Thyroid gland (tissue), 4 donors: ENCODE measurements around the gene GFOD2. TPM values are rescaled to one million over a fixed set of nuclear protein-coding genes. Genes with fewer than 3 reads are reported as not detected.

Experiments
- DNase-seq, 2 donors: peaks; one replicate each; pipeline ENCODE4 v3.0.0-alpha.2; 2019
- H3K27ac ChIP-seq, 3 donors: fragments of 200-600 bp; sonication (generic); 1 replicate in 2 of 3; 2 replicates in 1 of 3; pipeline ENCODE4 v1.5.1; 2016 to 2019; ENCODE audit warnings: mild to moderate bottlenecking in 1 of 3, moderate library complexity in 1 of 3
- H3K27me3 ChIP-seq: fragments of 200-600 bp; sonication (generic); one replicate; pipeline ENCODE4 v1.5.1; 2019
- H3K36me3 ChIP-seq, 2 donors: fragments of 200-600 bp; sonication (generic); one replicate each; pipeline ENCODE4 v1.5.1; 2016 to 2019
- H3K4me1 ChIP-seq, 2 donors: fragments of 200-600 bp; sonication (generic); one replicate each; pipeline ENCODE4 v1.5.1; 2017 to 2019
- H3K4me3 ChIP-seq, 3 donors: fragments of 200-600 bp; sonication (generic); replicated peaks in 1 of 3; 1 replicate in 2 of 3; 2 replicates in 1 of 3; pipeline ENCODE4 v1.5.1; 2016; ENCODE audit warnings: mild to moderate bottlenecking in 1 of 3
- H3K9me3 ChIP-seq: fragments of 200-600 bp; sonication (generic); one replicate; pipeline ENCODE4 v1.5.1; 2017
- POLR2A ChIP-seq, 2 donors: fragments of 450-650 bp; IDR thresholded peaks; one replicate each; pipeline ENCODE4 v1.6.1; 2017; ENCODE audit warnings: antibody characterized with exemption in 2 of 2, mild to moderate bottlenecking in 2 of 2, moderate library complexity in 1 of 2
- WGBS, 2 donors: methylation state at CpG; one replicate each; pipeline ENCODE4 v1.1.5; 2017; 5-methylcytosine and 5-hydroxymethylcytosine counted together
- intact Hi-C: fragments of 100-400 bp; cut with DNase I; formaldehyde crosslinking; loops from one replicate; pipeline ENCODE4 v1.15.1; 2023
- total RNA-seq, 4 donors: library from RNA; depleted of rRNA; stranded (reverse); fragments of >200 nt; gene quantifications; one replicate each; pipeline ENCODE4 v1.2.3, GENCODE V29; 2016
- TF ChIP-seq, protein P1 (sequence below), 6 experiments: fragments of 200-600 bp in 3 of 6; fragments of 450-650 bp in 3 of 6; sonication (generic) in 3 of 6; IDR thresholded peaks; one replicate each; pipeline ENCODE4 v1.5.1; 2016 to 2019; ENCODE audit warnings: antibody characterized with exemption in 6 of 6, mild to moderate bottlenecking in 2 of 6, inconsistent platforms in 1 of 6, moderate library complexity in 1 of 6

GFOD2 gene
- total RNA-seq, 4 donors from 2014 or later = 10.9 to 27.5 (median 23.7) TPM

- Histone ChIP-seq H3K4me1 (peaks cover 42 to 63% of the 10 kb centered on the region in 2 donors), H3K27ac (peak overlapping the region in 2 of 3 donors; percentile 77 to 79), H3K9me3 (no peaks in the 10 kb centered on the region), H3K4me3 (no peak overlapping the region), H3K27me3 (no peaks in the 10 kb centered on the region), H3K36me3 (no peaks in the 10 kb centered on the region)
- DNase-seq = peak in 1 of 2 donors; percentile 23
- TF ChIP-seq, protein P1, sequence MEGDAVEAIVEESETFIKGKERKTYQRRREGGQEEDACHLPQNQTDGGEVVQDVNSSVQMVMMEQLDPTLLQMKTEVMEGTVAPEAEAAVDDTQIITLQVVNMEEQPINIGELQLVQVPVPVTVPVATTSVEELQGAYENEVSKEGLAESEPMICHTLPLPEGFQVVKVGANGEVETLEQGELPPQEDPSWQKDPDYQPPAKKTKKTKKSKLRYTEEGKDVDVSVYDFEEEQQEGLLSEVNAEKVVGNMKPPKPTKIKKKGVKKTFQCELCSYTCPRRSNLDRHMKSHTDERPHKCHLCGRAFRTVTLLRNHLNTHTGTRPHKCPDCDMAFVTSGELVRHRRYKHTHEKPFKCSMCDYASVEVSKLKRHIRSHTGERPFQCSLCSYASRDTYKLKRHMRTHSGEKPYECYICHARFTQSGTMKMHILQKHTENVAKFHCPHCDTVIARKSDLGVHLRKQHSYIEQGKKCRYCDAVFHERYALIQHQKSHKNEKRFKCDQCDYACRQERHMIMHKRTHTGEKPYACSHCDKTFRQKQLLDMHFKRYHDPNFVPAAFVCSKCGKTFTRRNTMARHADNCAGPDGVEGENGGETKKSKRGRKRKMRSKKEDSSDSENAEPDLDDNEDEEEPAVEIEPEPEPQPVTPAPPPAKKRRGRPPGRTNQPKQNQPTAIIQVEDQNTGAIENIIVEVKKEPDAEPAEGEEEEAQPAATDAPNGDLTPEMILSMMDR (IDR thresholded peaks at IDR 0.05) = no peak
- no peak for TF ChIP-seq POLR2A (IDR thresholded peaks at IDR 0.05)
- intact Hi-C loops = loop anchor here (5.0 kb wide), 1 partner anchor 127 kb away; no protein-coding TSS in a partner anchor
- 72 to 81% methylated on average over 14 to 17 of the region's 28 CpGs for WGBS, 2 donors
Observed at GRCh38 chr16:67674851-67675578, 44.1 kb downstream of the GFOD2 start.

DNA sequence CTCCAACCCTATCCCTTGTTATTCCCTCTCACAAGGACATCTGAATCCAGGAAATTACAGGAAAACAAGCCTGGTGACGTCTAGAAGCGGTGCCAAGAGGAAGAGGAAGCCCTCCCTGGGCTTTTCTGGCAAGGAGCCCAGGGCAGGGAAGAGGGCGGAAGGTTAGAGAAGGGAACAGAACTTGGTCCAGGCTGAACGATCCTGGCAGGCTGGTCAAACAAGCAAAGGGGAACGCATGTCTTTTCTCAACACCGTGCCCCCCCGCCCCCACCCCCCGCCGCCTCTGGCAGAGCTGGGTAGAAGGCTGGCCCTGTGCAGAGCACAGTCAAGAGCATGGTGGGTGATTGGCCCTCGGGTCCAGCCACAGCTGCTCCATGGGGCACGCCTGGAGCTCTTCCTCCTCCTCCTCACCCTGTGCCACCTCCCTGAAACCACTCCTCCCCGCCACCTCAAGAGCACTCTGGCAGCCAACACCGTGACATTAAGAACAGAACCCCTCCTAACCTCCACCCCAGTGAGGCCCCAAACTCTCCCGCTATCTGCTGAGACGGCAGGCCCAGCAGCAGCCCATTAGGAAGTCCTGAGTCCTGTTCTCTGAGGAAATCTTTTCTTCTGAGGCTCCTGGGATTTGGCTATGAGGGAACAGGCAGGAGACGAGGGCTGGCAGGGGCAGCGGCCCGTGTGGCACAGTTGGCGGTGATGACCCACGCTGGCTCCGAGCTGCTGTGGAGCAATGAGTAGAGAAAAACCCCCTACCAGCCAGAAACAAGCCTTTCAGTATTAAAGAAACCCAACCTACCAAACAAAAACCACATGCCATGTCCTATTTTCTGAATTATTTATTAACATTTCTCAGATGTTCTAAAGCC, 45.2 kb downstream of the GFOD2 start:
- whole genome bisulfite sequencing, 2 donors = 19% methylated on average over 18 to 20 of the region's 21 CpGs
- DNase-seq = peak; percentile 64 to 82
- no peak overlapping the region for H3K4me3 ChIP-seq

DNA sequence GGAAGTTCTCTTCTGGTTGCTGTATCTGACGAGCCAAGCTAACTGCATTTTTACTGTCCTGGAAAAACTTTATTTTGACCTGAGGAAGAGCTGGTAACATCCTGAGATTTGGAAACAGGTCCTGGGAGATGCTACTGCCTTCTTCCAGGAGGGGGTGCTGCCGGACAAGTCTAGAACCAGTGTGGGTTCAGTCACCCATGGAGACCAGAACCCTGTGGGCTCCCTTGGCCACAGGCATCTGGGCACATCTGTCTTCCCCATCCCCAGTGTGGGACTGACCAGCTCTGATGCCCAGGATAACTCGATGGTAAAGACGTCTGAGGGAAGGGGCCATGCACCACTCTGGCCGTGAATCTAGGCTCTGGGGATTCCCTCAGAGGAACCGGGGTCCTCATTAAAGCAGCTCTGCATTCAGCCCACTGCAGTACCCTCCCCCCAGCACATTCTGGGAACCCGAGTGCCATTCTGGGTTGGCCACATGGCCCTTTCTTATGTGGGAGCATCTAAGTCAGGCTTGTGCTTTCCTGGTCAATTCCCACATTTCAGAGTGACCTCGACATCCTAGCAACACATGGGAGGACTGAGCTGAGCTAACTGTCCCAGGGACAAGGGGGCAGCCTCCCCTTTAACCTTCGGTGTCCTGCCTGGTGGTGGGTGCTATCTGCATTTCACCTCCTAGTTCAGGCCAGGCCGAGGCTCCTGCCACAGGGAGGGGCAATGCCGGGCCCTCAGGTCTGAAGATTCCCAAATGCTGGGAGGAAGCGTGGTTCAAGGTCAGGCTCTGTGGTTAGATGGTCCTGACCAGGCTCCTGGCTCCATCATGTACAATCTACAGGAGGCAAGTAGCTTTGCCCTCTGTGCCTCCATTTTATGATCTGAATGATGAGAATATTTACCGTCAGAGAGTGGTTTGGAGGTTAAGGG, 46.1 kb downstream of the GFOD2 start:
- peaks cover 42 to 66% of the 10 kb centered on the region in 2 donors for H3K4me1 ChIP-seq
- no peaks in the 10 kb centered on the region for H3K27me3 ChIP-seq
- no peak overlapping the region for H3K4me3 ChIP-seq
- no peaks in the 10 kb centered on the region for H3K36me3 ChIP-seq
- intact Hi-C loops = no loop called here
- no peaks in the 10 kb centered on the region for H3K9me3 ChIP-seq
- peak overlapping the region; percentile 59 to 79 (median 77) for H3K27ac ChIP-seq
- WGBS, 2 donors = 47 to 51% methylated on average over 9 of the region's 13 CpGs
- peak; percentile 77 to 79 for DNase-seq
- no peak for TF ChIP-seq POLR2A (IDR thresholded peaks at IDR 0.05)
- TF ChIP-seq, protein P1 (IDR thresholded peaks at IDR 0.05) = peak; percentile 44 to 85 (median 78)

More for the DNA sequence above, 45.2 kb downstream of the GFOD2 start:
- intact Hi-C loops = no loop called here
- TF ChIP-seq, protein P1 (IDR thresholded peaks at IDR 0.05) = no peak
- peak in 1 of 2 donors; percentile 4 for TF ChIP-seq POLR2A (IDR thresholded peaks at IDR 0.05)
- Histone ChIP-seq H3K27ac (peak overlapping the region; percentile 59 to 79 (median 77)), H3K27me3 (no peaks in the 10 kb centered on the region), H3K9me3 (no peaks in the 10 kb centered on the region), H3K4me1 (peaks cover 42 to 63% of the 10 kb centered on the region in 2 donors), H3K36me3 (no peaks in the 10 kb centered on the region)

GRCh38 chr16:67672306-67672705, 46.8 kb downstream of the GFOD2 start:
- Histone ChIP-seq H3K36me3 (no peaks in the 10 kb centered on the region), H3K9me3 (no peaks in the 10 kb centered on the region), H3K27ac (peak overlapping the region in 2 of 3 donors; percentile 77 to 79), H3K4me1 (peaks cover 47 to 68% of the 10 kb centered on the region in 2 donors), H3K4me3 (no peak overlapping the region), H3K27me3 (no peaks in the 10 kb centered on the region)
- no peak for TF ChIP-seq POLR2A (IDR thresholded peaks at IDR 0.05)
- TF ChIP-seq, protein P1 (IDR thresholded peaks at IDR 0.05) = no peak
- peak; percentile 90 to 92 for DNase-seq
- WGBS, 2 donors = 11 to 16% methylated on average over 4 of the region's 4 CpGs
- intact Hi-C loops = no loop called here
